Rectal smooth muscle tissue (tissue), 1 donor: ENCODE data around the gene CTIF.
A peak's percentile ranks its signal among the peaks of the same experiment; 100 is the strongest.

ENCODE experiments used
- H3K27ac ChIP-seq: one replicate; pipeline ENCODE4 v1.7.0; 2013; ENCODE audit warnings: low read depth, low read length, inconsistent platforms
- H3K27me3 ChIP-seq: one replicate; pipeline ENCODE4 v1.7.0; 2013; ENCODE audit warnings: low read length; ENCODE audit not compliant: control insufficient read depth, insufficient read depth
- H3K36me3 ChIP-seq: one replicate; pipeline ENCODE4 v1.7.0; 2013; ENCODE audit warnings: low read length; ENCODE audit not compliant: control insufficient read depth, insufficient read depth
- H3K4me1 ChIP-seq: one replicate; pipeline ENCODE4 v1.7.0; 2013; ENCODE audit warnings: low read length; ENCODE audit not compliant: control insufficient read depth, insufficient read depth
- H3K4me3 ChIP-seq: one replicate; pipeline ENCODE4 v1.7.0; 2013; ENCODE audit warnings: low read length
- H3K9ac ChIP-seq: one replicate; pipeline ENCODE4 v1.7.0; 2013; ENCODE audit warnings: low read length

Gene CTIF

DNA sequence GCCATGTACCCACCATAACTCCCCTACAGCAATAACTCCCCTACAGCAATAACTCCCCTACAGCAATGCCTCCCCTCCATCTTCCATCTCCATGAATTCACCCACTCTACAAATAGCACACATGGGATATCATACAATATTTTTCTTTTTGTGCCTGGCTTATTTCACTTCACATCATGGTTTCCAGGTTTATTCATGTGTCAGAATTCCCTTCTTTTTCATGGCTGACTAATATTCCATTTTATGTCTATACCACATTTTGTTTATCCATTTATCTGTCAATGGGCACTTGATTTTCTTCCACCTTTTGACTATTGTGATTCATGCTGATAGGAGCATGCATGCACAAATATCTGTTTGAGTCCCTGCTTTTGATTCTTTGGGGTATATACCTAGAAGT lies 233.6 kb downstream of the CTIF start:
- Histone ChIP-seq H3K9ac (no peak overlapping the region), H3K27ac (no peak overlapping the region), H3K36me3 (no peaks in the 10 kb centered on the region), H3K4me1 (peaks cover 7% of the 10 kb centered on the region), H3K4me3 (no peak overlapping the region), H3K27me3 (no peaks in the 10 kb centered on the region)

- Histone ChIP-seq H3K9ac (no peak overlapping the region), H3K27me3 (no peaks in the 10 kb centered on the region), H3K4me1 (peaks cover 5% of the 10 kb centered on the region), H3K27ac (no peak overlapping the region), H3K4me3 (no peak overlapping the region), H3K36me3 (no peaks in the 10 kb centered on the region)
These were observed 235.0 kb downstream of the CTIF start for GRCh38 chr18:48773821-48774220.

GRCh38 chr18:48774941-48775340 lies 236.1 kb downstream of the CTIF start:
- no peak overlapping the region for H3K9ac ChIP-seq
- H3K4me3 ChIP-seq, result no peak overlapping the region
- no peaks in the 10 kb centered on the region for H3K36me3 ChIP-seq
- H3K27me3 ChIP-seq, result no peaks in the 10 kb centered on the region
- peaks cover 9% of the 10 kb centered on the region for H3K4me1 ChIP-seq
- no peak overlapping the region for H3K27ac ChIP-seq

GRCh38 chr18:48775372-48776155 lies 236.7 kb downstream of the CTIF start:
- Histone ChIP-seq H3K4me1 (peaks cover 15% of the 10 kb centered on the region), H3K9ac (no peak overlapping the region), H3K27ac (no peak overlapping the region), H3K27me3 (no peaks in the 10 kb centered on the region), H3K4me3 (no peak overlapping the region), H3K36me3 (no peaks in the 10 kb centered on the region)

DNA sequence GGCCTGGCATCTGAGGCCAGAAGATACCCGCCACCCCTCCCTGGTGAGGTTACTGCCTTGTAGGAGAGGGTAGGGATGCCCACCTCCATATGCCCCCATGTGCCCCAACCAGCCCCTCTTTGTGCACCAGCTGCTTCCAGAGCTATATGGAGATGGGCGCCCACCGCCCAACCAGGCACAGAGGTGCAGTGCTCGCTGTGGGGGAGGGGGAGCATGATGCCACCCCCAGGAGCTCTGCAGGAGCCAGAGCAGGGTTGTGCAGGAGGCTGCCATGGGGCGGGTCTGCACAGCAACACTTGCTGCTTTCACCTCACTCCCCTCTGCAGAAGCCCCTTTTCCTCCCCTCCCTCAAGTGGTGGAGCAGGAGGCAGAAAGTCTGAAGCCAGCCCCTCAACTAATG lies 237.3 kb downstream of the CTIF start:
- Histone ChIP-seq H3K4me3 (no peak overlapping the region), H3K27ac (no peak overlapping the region), H3K4me1 (peaks cover 20% of the 10 kb centered on the region), H3K9ac (no peak overlapping the region), H3K27me3 (no peaks in the 10 kb centered on the region), H3K36me3 (no peaks in the 10 kb centered on the region)

DNA sequence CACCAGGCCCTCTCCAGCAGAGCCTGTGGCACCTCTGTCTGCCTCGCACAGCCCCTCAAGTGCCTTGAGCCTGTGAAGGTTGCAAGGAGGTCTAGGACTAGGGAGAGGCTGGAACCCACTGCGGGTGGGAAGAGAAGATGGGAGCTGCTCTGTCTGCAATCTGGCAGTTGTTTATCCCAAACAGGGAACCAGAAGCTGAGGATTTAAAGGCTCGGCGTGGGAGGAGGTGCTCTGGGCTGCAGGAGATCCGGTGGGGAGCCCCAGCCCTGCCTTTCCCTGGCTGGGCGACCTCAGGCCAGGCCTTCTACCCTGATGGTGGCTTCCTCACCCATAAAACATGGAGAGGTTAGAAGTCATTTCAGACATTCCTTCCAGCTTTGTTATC lies 237.8 kb downstream of the CTIF start:
- Histone ChIP-seq H3K36me3 (no peaks in the 10 kb centered on the region), H3K4me3 (no peak overlapping the region), H3K4me1 (peaks cover 24% of the 10 kb centered on the region), H3K27ac (no peak overlapping the region), H3K9ac (no peak overlapping the region), H3K27me3 (no peaks in the 10 kb centered on the region)

GRCh38 chr18:48777026-48777743 lies 238.4 kb downstream of the CTIF start:
- Histone ChIP-seq H3K9ac (no peak overlapping the region), H3K27me3 (no peaks in the 10 kb centered on the region), H3K4me1 (peaks cover 27% of the 10 kb centered on the region), H3K27ac (no peak overlapping the region), H3K36me3 (no peaks in the 10 kb centered on the region), H3K4me3 (no peak overlapping the region)

DNA sequence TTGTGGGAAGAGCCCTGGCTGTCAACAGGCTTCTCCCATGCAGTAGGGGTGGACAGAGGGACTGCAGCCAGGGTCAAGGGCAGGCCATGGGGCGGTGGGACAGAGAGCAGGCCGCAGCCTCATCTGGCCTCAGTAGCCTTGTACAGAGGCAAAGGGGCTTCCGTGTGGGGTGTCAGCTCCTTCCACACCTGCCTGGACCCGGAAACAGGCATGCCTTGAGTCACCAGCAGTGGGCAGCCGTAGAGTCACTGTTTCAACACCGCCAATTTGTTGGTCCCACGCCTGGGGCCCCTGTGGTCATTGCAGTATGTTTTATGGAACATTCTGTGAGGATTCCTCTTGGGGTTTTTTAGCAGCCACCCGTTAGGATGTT lies 238.9 kb downstream of the CTIF start:
- H3K9ac ChIP-seq, result no peak overlapping the region
- no peak overlapping the region for H3K4me3 ChIP-seq
- H3K27ac ChIP-seq, result no peak overlapping the region
- no peaks in the 10 kb centered on the region for H3K27me3 ChIP-seq
- peaks cover 32% of the 10 kb centered on the region for H3K4me1 ChIP-seq
- no peaks in the 10 kb centered on the region for H3K36me3 ChIP-seq

DNA sequence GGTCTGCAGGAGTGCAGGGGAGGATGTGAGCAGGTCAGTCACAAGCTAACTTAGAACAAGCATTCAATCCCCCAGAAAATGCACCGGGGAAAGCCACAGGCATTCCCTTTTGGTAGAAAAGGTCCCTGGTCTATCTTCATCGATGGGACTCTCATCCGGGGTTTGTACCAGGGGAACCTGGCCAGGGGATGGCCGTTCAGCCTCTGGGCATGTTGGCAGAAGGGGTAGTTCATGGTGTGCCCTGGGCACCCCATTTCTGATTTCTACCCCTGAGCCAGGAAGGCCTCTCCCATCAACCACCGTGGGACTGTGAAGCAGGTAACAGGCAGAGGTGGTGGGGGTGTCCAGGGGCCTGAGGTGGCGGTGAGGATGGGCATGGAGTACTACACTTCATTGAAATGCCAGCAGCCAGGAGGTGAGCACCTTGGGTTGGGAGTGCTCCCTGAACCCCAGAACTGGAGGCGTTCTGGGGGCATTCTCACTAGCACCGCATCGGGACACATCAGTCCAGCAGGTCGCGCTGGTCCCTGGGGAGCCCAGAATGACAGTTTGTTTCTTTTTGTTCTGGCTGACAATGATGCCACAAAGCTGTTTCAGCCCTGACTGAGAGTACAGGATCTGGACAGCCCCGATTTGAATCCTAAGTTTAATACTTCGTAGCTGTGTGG lies 239.6 kb downstream of the CTIF start:
- no peaks in the 10 kb centered on the region for H3K27me3 ChIP-seq
- H3K4me1 ChIP-seq, result peaks cover 35% of the 10 kb centered on the region
- no peaks in the 10 kb centered on the region for H3K36me3 ChIP-seq
- no peak overlapping the region for H3K4me3 ChIP-seq
- H3K27ac ChIP-seq, result no peak overlapping the region
- no peak overlapping the region for H3K9ac ChIP-seq

GRCh38 chr18:48779462-48779861 lies 240.6 kb downstream of the CTIF start:
- Histone ChIP-seq H3K4me1 (peaks cover 35% of the 10 kb centered on the region), H3K27me3 (no peaks in the 10 kb centered on the region), H3K9ac (no peak overlapping the region), H3K36me3 (no peaks in the 10 kb centered on the region), H3K4me3 (no peak overlapping the region), H3K27ac (peak overlapping the region; percentile 48)

- no peaks in the 10 kb centered on the region for H3K36me3 ChIP-seq
- no peaks in the 10 kb centered on the region for H3K27me3 ChIP-seq
- peak overlapping the region; percentile 78 for H3K27ac ChIP-seq
- no peak overlapping the region for H3K9ac ChIP-seq
- H3K4me3 ChIP-seq, result peak overlapping the region; percentile 28
- H3K4me1 ChIP-seq, result peaks cover 35% of the 10 kb centered on the region
These were observed 241.5 kb downstream of the CTIF start for GRCh38 chr18:48780201-48780912.

DNA sequence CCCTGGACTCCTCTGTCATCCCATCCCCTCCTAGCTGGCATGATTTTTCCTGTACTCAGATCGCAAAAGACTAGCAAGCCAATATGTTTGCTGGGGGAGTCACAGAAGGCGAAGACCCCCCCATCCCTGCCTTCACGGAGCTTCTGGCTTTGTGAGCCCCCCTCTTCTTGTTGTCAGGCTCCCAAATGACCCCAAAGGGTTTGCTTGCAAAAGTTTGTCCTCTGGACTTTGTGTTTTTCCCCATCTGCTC lies 242.0 kb downstream of the CTIF start:
- peak overlapping the region; percentile 41 for H3K4me3 ChIP-seq
- H3K4me1 ChIP-seq, result peaks cover 35% of the 10 kb centered on the region
- H3K27ac ChIP-seq, result peak overlapping the region; percentile 78
- H3K27me3 ChIP-seq, result no peaks in the 10 kb centered on the region
- H3K9ac ChIP-seq, result no peak overlapping the region
- no peaks in the 10 kb centered on the region for H3K36me3 ChIP-seq
